T follicular helper cell (primary cell): ENCODE measurements around the gene ATCAY.
"Not testable (repeated sequence)": the region's sequence is repeated elsewhere in the genome, so short reads cannot be mapped to it uniquely, and the experiment has no call there.

Source experiments
- DNase-seq: peaks from one replicate; pipeline ENCODE4 v3.0.0-alpha.2; 2020; ENCODE audit warnings: low read depth

ATCAY gene

DNA sequence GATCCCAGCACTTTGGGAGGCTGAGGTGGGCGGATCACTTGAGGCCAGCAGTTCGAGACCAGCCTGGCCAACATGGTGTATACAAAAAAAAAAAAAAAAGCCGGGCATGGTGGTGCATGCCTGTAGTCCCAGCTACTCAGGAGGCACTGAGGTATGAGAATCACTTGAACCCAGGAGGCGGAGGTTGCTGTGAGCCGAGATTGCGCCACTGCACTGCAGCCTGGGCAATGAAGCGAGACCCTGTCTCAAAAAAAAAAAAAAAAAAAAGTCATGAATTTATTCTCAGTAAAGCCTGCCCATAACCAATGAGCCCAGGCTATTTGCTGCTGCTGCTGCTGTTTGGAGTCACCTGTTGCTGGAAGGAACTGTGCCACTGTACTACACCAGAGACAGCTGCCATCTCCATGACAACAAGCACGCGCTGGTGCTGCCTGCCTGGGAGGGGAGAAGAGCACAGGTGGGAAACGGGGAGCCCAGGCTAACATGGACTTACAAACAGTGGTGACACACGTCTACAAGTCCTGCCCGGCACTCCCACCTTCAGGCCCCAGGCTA is 23.0 kb upstream of the ATCAY start:
- no peak for DNase-seq

DNA sequence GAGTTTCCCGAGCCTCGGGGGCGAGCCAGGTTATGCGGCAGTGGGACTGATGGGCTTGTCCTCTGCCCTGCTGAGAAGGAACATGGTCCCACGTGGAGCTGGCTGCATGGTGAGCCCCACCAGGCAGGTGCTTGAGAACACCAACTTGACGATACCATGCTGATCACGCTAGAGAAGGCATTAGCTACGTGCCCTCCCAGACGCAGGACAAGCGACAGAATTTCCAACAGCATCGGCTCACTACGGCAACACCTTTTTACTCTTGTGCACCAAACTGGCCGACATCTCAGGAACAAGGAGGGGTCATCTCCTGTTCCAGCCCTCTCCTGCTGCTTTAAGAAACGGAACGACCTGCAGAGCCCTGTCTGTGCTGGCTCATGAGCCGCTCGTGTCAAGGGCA is 20.0 kb upstream of the ATCAY start:
- DNase-seq, result no peak

DNA sequence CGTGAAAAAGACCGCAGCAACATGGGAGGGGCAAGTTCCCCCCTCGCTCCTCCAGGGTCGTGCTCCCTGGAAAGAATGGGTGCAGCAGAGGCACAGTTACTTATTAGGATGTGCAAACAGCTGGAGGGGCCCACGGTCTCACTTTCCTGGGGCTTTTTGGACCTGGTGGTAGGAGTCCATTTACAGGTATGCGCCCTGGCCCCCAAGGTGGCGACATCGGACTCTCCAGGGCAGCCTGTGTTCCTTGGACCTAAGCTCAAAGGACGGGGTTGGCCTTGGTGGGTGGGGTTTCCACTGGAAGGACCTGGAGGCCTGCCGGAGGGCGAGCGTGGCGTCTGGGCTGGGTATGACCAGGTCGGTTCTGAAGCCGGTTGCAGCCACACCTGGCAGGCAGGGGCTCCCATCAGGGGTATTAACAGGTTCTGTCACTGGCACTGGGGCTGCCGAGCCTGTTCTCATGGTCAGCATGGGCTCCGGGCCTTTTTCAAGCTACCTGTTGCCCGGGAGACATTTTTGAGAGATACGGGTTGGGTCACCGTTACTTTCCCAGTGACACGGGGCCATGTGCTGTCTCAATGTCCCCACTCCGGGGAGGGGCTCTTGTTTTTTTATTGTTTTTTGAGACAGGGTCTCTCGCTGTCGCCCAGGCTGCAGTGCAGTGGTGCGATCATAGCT is 17.5 kb upstream of the ATCAY start:
- DNase-seq, result no peak

DNA sequence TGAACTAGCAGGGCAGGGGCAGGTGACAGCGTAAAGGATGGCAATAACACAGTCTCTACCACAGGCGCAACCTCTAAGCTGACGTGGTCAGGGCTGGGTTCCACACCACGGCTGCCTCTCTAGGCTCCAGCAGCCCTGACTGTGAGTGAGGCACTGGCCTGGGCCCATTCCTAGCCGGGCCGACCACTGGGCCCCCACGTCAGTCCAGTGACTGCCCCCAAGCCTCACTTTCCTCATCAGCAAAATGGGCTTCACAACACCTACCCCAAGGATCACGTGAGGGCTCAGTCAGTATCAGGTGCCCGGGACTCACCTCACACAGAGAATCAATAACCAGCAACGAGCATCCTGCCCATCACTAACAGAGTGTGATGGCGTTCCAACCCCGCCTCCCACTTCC is 16.8 kb upstream of the ATCAY start:
- no peak for DNase-seq

DNA sequence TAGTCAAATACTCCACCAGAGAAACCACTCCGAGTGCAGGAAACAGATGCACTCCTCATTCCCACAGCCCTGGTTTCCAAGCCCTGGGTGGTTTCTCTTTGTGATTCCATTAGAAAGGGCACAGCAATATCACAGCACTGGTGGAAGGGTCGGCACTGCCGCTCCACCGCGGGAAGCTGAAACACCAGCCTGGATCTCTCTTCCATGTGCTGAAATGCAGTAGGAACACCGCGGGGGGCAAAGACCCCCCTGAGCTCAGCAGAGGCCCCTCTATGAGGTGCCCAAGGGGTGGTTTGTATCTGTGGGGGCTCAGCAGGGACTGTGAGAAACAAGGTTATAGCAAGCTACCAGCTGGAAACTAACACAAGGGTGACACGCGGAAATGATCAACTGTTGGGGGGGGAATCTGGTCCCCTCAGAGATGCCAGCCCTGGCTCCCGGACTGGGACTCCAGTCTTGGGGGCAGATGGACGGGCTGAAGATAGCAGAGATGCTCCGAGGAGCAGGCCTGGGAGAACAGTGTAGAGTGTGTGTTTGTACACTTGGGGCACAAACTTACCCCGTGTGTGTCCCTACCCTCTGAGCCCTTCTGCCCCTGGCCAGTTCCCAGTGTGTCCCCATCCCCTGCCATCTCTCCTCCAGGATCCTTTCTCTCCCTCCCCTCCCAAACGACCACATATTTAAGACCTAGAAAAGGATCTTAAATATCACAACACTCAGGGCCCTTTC is 13.4 kb upstream of the ATCAY start:
- DNase-seq, result no peak

DNA sequence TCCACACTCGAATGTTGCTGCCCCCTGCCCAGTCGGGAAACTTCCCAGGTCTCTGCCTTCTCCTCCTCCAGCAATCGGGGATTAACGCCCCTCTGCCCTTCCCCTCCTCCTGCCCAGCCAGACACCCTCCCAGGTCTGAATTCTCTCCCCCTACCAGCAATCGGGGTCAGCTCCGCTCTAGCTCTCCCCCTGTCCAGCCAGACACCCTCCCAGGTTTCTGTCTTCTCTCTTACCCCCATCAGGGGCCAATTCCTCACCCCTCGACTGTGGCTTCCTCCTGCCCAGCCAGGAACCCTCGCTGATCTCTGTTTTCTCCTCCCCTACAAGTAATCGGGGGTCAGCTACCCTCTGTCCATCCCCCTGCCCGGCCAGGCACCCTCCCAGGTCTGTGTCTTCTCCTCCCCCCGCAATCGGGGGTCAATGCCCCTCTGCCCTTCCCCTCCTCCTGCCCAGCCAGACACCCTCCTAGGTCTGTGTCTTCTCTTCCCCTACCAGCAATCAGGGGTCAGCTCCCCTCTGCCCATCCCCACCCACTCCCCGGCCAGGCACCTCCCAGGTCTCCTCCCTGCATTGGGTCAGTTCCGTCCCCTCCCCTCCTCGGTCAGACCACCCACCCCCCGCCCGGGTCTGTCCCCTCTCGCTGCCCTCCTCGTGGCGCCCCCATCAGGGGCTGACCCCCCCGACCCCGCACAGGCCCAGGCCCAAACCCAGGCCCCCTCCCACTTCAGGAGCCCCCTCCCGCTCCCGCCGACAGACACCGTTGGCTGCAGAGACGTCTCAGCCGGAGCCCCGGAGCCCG is 12.3 kb upstream of the ATCAY start:
- no peak for DNase-seq

DNA sequence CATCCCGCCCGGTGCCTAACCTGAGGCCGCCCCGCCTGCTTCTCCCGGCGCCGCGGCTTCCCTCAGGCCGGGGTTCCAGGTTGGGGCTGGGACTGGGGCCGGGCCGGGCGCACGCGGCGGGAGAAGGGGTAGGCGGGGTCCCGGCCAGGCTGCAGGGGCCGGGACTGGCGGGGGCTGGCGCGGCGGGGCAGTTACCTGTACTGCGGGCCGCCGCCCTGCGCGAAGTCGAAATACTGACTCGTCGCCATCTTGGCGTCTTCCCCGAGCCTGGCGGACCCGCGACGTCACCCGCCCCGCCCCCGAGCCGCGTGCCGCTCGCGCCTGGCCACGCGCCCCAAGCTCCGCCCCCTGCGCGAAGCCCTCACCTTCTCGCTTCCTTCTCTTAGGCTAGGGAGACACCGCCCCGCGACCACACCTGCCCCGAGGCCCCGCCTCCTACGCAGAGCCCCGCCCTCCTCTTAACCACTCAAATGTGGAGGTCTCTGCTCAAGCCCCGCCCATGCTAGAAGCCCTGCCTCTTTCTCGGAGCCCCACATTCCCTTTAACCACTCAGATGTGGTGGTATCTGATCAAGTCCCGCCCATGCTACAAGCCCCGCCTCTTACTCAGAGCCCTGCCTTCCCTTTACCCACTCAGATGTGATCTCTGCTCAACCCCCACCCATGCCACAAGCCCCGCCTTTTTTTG is 11.6 kb upstream of the ATCAY start, which contains the start of gene ZFR2:
Gene ZFR2 (minus strand): TSS at position 269 of the 687 bp plus-strand sequence. CDS start 21 bp downstream, at position 248.
- peak; percentile 2 for DNase-seq

DNA sequence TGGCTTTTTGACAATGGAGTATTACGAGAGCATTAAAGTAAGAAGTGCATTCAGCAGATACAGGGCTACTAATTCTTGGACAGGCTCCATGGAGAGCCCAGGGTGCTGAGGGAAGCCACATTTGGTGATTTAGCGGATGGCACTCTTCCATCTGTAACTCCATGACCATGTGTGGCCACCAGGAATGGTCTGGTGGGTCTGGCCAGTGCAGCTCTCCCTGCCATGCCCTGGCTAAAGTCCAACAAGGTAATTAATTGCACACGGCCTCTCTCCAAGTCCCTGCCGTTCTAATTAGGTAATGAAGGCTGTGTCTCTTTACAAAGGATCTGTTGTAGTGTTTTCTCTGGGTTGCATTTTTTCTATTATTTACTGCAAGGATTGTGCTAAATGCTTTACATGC is 7.3 kb upstream of the ATCAY start:
- DNase-seq, result no peak

DNA sequence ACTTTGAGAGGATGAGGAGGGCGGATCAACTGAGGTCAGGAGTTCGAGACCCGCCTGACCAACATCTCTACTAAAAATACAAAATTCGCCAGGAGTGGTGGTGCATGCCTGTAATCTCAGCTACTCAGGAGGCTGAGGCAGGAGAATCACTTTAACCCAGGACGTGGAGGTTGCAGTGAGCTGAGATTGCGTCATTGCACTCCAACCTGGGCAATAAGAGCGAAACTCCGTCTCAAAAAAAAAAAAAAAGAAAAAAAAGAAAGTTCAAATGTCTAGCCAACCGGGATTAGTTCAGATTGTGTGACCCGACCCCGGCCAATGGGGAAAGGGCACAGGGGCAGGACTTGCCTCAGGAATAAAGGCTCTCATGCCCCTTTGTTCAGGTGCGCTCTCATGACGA is 5.8 kb upstream of the ATCAY start:
- DNase-seq, result not testable (repeated sequence)

DNA sequence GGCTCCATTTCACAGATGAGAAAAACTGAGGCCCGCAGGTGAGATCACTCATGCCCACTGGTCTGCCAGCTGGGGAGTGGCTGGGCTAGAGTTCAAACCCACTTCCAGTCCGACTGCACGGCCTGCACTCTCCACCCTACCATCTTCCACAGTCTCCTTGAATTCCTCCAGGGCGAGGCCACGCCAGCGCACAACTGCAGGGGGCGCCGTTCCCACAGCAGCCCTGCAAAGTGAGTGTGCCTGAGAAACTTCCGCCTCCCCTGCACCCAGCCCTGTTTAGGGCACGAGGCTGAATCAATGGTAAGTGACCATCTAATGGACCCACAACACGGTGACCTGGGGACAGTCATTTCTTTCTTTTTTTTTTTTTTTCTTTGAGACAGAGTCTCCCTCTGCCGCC is 829 bp upstream of the ATCAY start:
- no peak for DNase-seq

DNA sequence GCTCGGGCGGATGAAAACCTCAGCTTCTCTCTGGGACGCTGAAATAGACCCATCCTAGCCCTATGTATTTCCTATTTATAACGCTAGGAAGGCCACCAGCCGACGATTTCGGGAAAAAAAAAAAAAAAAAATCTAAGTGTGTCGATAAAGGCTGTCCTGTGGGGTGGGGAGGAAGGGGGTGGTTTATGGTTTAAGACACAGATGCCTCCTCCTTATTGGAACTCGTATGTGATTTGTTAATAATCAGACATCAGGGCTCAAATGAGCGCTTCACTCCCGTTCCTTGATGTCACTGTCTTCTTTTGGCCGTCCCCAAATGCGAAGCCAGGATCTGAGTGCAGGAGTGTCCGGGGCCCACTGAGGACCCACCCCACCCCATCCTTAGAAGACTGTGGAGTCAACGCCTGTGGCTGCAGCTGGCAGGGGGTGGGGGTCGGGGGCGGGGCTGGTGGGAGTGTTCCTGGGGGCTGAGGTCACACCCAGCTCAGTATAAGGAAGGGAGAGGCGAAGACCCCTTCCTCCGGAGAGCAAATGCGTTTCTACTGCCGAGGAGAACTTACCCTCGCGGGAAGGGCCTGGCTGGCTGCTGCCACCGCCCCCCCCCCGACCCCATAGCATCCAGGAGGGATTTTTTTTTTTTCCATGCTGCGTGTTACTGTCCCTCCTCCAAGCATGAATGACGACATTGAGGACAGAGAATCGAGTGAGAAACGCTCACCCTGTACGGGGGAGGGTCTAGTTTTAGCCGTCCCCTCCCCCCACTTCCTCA is 971 bp downstream of the ATCAY start:
- no peak for DNase-seq

DNA sequence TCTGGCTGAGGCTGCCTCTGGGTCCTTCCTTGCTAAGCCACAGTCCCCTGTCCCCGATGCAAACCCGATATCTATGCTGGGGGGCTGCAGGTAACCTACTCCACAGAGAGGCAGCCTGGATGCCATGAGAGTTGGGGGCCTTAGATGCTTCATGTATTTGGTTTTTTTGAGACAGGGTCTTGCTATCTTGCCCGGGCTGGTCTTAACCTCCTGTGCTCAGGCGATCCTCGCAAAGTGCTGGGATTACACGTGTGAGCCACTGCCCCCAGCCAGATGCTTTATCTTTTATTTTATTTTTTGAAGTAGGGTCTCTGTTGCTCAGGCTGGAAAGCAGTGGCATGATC is 1.5 kb downstream of the ATCAY start:
- no peak for DNase-seq

DNA sequence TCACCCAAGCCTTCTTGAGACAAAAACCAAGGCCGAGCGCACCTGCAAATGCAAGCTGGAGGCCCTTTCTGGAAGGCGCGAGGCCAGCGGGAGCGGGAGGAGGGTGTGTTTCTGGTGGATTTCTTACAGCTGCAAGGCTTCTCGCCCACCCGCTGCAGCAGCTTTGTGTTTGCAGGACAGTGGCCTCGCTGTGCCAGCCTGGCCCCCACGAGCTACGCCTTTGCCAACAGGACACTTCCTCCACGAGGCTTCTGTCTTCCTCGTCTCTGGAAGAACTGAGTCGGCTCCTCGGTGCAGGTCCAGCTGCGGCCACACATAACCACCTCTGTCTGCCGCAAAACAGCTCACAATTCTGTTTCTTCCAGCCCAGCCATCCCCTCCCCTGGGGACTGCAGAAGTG is 10.1 kb downstream of the ATCAY start:
- DNase-seq, result no peak

DNA sequence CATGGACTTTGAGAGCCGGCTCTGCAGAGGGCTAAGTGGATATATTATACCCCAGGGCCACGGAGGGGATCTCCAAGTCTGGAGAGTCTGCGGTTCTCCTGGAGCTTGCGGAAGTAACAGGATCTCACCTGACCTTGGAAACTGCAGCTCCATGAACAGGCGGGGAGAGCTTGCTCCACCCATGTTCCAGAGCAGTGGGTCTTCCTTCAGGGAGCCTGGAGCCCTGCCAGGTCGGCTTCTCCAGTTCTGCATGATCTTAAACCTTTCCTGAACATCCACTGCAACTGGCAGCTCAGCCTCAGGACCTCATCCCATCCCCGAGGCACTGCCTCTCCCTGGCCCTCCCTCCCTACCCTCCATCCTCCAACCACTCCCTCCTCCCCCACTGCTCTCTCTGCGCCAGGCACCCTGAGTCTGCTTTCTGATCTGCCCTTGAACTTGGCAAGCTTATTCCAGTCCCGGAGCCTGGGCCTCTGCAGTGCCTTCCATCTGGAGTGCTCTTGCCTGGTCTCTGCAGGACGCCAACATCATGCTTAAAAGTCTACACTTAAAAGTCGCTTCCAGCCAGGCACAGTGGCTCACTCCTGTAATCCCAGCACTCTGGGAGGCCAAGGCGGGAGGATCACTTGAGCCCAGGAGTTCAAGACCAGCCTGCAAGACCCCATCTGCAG is 13.2 kb downstream of the ATCAY start:
- no peak for DNase-seq

DNA sequence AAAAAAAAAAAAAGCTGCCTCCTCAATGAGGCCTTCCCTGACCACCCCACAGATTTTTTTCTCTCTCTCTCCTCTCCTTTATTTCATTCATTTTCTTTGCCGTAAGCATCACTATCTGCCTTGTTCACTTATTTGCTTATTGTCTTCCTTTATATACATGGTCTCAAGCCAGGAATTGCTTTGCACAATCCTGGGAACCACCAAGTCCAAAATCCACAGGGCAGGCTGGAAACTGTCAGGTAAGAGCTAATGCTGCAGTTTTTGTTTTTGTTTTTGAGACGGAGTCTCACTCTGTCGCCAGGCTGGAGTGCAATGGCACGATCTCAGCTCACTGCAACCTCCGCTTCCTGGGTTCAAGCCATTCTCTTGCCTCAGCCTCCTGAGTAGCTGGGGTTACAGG is 14.5 kb downstream of the ATCAY start:
- not testable (repeated sequence) for DNase-seq

DNA sequence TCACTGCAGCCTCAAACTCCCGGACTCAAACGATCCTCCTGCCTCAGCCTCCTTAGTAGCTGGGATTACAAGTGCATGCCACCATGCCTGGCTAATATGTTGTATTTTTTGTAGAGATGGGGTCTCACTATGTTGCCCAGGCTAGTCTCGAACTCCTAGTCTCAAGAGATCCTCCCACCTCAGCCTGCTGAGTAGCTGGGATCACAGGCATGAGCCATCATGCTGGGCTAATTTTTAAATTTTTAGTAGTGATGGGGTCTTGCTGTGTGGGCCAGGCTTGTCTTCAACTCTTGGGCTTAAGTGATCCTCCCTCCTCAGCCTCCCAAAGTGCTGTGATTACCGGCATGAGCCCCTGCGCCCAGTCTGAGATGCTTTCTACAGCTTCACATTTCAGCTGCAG is 15.3 kb downstream of the ATCAY start:
- DNase-seq, result no peak

DNA sequence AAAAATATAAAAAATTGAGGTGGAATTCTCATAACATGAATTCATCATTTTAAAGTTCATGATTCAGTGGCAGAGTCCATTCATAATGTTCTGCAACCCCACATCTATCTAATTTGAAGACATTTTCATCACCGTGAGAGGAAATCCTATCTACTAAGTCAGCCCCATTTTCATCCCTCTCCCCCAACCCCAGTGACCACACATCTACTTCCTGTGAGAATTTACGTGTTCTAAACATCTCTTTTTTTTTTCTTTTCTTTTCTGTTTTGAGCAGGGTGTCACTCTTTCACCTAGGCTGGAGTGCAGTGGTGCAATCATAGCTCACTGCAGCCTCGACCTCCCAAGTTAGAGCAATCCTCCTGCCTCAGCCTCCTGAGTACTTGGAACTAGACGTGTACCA is 17.5 kb downstream of the ATCAY start:
- no peak for DNase-seq

DNA sequence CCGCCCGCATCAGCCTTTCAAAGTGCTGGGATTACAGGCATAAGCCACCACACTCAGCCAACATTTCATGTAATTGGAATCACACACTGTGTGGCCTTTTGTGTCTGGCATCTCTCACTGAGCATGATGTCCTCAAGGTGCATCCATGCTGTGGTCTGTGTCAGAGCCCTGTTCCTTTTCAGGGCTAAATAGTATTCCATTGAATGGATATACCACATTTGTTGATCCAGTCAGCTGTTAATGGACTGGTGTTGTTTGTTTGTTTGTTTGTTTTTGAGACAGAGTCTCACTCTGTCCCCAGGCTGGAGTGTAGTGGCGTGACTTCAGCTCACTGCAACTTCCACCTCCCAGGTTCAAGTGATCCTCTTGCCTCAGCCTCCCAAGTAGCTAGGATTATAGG is 17.9 kb downstream of the ATCAY start:
- no peak for DNase-seq

DNA sequence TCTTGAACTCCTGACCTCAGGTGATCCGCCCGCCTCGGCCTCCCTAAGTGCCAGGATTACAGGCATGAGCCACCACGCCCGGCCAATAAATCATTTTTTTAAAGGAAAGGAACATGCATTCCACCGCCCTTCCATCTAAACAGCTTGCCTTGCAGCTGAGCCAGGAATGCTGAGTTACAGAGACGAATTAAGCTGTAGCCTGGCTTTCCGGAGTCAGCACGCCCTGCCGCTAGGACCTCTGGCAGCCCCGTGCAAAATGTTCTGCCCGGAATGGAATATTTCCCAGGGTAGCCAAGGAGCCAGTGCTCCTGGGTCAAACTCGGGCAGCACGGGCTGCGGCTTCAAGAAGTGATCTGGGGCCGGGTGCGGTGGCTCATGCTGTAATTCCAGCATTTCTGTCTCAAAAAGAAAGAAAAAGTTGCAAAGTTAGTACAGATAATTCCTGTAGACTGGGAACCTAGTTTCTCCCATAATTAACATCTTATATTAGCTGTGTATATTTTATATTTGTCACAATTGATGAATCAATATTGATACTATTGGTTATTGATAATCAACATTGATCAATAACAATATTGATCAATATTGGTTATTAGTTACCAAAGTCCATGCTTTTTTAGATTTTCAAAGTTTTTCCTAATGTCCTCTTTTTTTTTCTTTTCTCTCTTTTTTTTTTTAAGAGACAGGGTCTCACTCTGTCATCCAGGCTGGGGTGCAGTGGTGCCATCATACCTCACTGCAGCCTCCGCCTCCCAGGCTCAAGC is 19.2 kb downstream of the ATCAY start:
- no peak for DNase-seq
